ENCODE measurements around the gene SLIT3. TPM values are rescaled to one million over a fixed set of nuclear protein-coding genes. Genes with fewer than 3 reads are reported as not detected.

The SLIT3 gene
- total and polyA plus RNA-seq, 9 of the 15 experiments (the other 6 are each of a cell fraction or from before 2014, with no cell fraction given), result 0.01 to 0.04 TPM; not detected in 7

DNA sequence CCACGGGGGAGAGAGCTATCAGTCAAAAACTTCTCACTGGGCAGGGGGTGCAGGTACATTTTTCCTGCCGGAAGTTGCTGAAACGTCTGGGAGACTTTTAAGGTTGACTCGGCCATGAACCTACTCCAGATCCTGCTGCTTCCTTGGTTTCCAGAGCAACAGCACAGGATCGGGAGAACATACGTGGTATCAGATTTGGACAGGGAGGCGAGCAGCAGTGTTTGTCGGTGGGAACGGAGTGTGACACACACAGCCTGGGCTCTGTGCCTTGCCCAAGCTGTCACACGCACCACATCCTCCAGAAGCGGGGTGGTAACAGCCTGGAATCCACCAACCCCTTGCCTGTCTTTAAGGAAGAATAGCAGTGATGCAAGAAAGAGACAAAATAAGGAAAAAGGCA lies 276.5 kb downstream of the SLIT3 start:
- H3K27me3 ChIP-seq (ENCODE audit: control insufficient read depth in 2 of 2, insufficient read depth in 2 of 2, low read length in 2 of 2), result no peaks in the 10 kb centered on the region
- no peaks in the 10 kb centered on the region for H3K9me3 ChIP-seq (replicated peaks; ENCODE audit: control insufficient read depth, insufficient read depth, low read depth, low read length)
- H3K4me1 ChIP-seq (replicated peaks in 1 of 2; ENCODE audit: control insufficient read depth in 2 of 2, insufficient read depth in 2 of 2, low read length in 2 of 2), result no peaks in the 10 kb centered on the region
- no peak for TF ChIP-seq ELF1 (tag; IDR thresholded peaks at IDR 0.05)
- no peak for TF ChIP-seq BRF1 (IDR thresholded peaks at IDR 0.05; ENCODE audit: borderline replicate concordance, extremely low read depth, insufficient read length)
- TF ChIP-seq MYNN (IDR thresholded peaks at IDR 0.05), result no peak
- no peak for TF ChIP-seq MYNN (CRISPR knock-in tag; IDR thresholded peaks at IDR 0.05)
- no peak for TF ChIP-seq MCM2 (IDR thresholded peaks at IDR 0.05; ENCODE audit: low read depth)
- TF ChIP-seq, protein P1, sequence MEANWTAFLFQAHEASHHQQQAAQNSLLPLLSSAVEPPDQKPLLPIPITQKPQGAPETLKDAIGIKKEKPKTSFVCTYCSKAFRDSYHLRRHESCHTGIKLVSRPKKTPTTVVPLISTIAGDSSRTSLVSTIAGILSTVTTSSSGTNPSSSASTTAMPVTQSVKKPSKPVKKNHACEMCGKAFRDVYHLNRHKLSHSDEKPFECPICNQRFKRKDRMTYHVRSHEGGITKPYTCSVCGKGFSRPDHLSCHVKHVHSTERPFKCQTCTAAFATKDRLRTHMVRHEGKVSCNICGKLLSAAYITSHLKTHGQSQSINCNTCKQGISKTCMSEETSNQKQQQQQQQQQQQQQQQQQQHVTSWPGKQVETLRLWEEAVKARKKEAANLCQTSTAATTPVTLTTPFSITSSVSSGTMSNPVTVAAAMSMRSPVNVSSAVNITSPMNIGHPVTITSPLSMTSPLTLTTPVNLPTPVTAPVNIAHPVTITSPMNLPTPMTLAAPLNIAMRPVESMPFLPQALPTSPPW (CRISPR knock-in tag; IDR thresholded peaks at IDR 0.05), result no peak
- TF ChIP-seq ARNT (IDR thresholded peaks at IDR 0.05), result no peak
- no peak for TF ChIP-seq CBX2 (IDR thresholded peaks at IDR 0.05; ENCODE audit: insufficient read depth, low read length, poor library complexity, severe bottlenecking)
- TF ChIP-seq ZNF707 (CRISPR knock-in tag; conservative IDR thresholded peaks at IDR 0.05), result no peak
- no peak for TF ChIP-seq MTA1 (IDR thresholded peaks at IDR 0.05; ENCODE audit: borderline replicate concordance)
- no peak for TF ChIP-seq GABPA (tag; conservative IDR thresholded peaks at IDR 0.05; ENCODE audit: low read depth)
- ChIA-PET POLR2A (no interaction called here), CTCF (ENCODE audit: low intra/inter-chr PET ratio) (no interaction called here)
- no peak overlapping the region for H3K4me3 ChIP-seq
- DNase-seq (ENCODE audit: extremely low read depth in 1 of 4, low spot score in 3 of 4) (no peak), FAIRE-seq (no peak), ATAC-seq (no peak)
- H3K9ac ChIP-seq (ENCODE audit: insufficient read depth in 1 of 2, low read depth in 2 of 2, low read length in 2 of 2), result no peak overlapping the region
- WGBS (ENCODE audit: insufficient coverage, low coverage, missing lambda C conversion rate), result 2% methylated on average over 11 of the region's 11 CpGs
- no peaks in the 10 kb centered on the region for H3K9me1 ChIP-seq (ENCODE audit: control insufficient read depth, insufficient read depth, low read length)
- no peak overlapping the region for H2AFZ ChIP-seq (ENCODE audit: low read depth, low read length)
- H3K36me3 ChIP-seq (ENCODE audit: control insufficient read depth, insufficient read depth, low read length), result no peaks in the 10 kb centered on the region
- H4K20me1 ChIP-seq (replicated peaks; ENCODE audit: control insufficient read depth, insufficient read depth, low read length), result no peaks in the 10 kb centered on the region
- intact Hi-C loops (cut with micrococcal nuclease) (no loop called here), in situ Hi-C loops (cut with MboI) (no loop called here)
- no TSS peak for BruUV-seq (replicated peaks)
- no peak overlapping the region for H3K27ac ChIP-seq (ENCODE audit: extremely low read depth, low read depth, low read length)
- no peaks in the 10 kb centered on the region for H3K79me2 ChIP-seq (ENCODE audit: control insufficient read depth, insufficient read depth, low read length)
- no peak overlapping the region for H3K4me2 ChIP-seq (ENCODE audit: insufficient read depth, low read length)
